Measurements from ENCODE around the gene LCP2. TPM values are rescaled to one million over a fixed set of nuclear protein-coding genes. Genes with fewer than 3 reads are reported as not detected.

LCP2 gene
- total RNA-seq, 1 experiment from 2014 or later = not detected

DNA sequence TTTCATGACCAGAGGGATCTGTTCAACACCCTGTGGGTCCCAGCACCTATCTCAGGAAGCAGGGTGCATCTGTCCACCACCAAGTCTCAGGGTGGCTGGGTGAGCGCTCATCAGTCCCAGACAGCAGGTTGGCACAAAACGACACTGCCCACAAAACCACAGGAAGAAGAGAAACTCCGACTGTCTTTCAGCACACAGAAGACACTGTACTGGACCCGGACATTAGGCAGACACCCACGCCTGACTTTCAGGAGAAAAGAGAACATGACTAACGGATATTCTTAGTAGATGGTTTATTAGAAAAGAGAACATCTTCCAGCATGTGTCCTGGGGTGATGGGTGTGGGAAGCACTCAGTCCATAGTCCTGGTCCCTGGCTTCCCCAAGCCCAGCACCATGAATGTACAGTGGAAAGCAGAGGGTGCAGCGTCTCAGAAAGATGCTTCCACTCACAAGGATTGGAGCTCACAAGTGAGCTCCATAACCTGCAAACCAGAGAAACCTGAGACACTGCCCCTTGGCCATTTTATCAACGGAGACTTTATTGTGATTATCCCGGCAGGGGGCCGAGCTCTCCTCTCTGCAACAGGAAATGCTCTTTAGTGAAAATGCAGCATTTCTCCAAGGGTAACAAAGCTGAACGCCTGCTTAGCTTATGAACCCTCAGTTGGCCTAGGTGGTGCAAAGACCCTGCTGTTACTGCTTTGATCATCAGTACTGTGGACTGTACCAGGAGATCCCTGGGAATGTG, 35.8 kb upstream of the LCP2 start:
- TF ChIP-seq, protein P1, sequence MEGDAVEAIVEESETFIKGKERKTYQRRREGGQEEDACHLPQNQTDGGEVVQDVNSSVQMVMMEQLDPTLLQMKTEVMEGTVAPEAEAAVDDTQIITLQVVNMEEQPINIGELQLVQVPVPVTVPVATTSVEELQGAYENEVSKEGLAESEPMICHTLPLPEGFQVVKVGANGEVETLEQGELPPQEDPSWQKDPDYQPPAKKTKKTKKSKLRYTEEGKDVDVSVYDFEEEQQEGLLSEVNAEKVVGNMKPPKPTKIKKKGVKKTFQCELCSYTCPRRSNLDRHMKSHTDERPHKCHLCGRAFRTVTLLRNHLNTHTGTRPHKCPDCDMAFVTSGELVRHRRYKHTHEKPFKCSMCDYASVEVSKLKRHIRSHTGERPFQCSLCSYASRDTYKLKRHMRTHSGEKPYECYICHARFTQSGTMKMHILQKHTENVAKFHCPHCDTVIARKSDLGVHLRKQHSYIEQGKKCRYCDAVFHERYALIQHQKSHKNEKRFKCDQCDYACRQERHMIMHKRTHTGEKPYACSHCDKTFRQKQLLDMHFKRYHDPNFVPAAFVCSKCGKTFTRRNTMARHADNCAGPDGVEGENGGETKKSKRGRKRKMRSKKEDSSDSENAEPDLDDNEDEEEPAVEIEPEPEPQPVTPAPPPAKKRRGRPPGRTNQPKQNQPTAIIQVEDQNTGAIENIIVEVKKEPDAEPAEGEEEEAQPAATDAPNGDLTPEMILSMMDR (IDR thresholded peaks at IDR 0.05; ENCODE audit: insufficient read depth in 1 of 2, low read depth in 1 of 2, low read length in 1 of 2, severe bottlenecking in 1 of 2, unreplicated experiment in 1 of 2) = no peak
- ChIA-PET CTCF (no interaction called here), POLR2A (no interaction called here)
- Mint-ChIP-seq H3K27me3 (ENCODE audit: insufficient read depth, unreplicated experiment) (peaks cover 13% of the 10 kb centered on the region), H3K27ac (ENCODE audit: unreplicated experiment) (no peak overlapping the region), H3K4me1 (ENCODE audit: low read depth, unreplicated experiment) (no peaks in the 10 kb centered on the region), H3K36me3 (ENCODE audit: insufficient read depth, unreplicated experiment) (no peaks in the 10 kb centered on the region), H3K9me3 (ENCODE audit: unreplicated experiment) (no peaks in the 10 kb centered on the region), H3K4me3 (ENCODE audit: unreplicated experiment) (no peak overlapping the region)
- intact Hi-C loops (cut with micrococcal nuclease; ENCODE audit: unreplicated experiment) = no loop called here
- Histone ChIP-seq H3K4me1 (no peaks in the 10 kb centered on the region), H3K4me3 (ENCODE audit: low read depth, low read length) (no peak overlapping the region), H3K27me3 (replicated peaks; ENCODE audit: control insufficient read depth, insufficient read depth, low read length) (no peaks in the 10 kb centered on the region; the same call in 1 of the 2 replicates), H3K36me3 (ENCODE audit: control insufficient read depth, insufficient read depth, low read length) (no peaks in the 10 kb centered on the region), H3K9me3 (no peaks in the 10 kb centered on the region)
- BruUV-seq (replicated peaks) = no TSS peak
- DNase-seq = peak in 1 of 2 experiments; percentile 2

- H3K27ac Mint-ChIP-seq (ENCODE audit: unreplicated experiment) = no peak overlapping the region
Observed at GRCh38 chr5:170332058-170332457, 34.5 kb upstream of the LCP2 start.

DNA sequence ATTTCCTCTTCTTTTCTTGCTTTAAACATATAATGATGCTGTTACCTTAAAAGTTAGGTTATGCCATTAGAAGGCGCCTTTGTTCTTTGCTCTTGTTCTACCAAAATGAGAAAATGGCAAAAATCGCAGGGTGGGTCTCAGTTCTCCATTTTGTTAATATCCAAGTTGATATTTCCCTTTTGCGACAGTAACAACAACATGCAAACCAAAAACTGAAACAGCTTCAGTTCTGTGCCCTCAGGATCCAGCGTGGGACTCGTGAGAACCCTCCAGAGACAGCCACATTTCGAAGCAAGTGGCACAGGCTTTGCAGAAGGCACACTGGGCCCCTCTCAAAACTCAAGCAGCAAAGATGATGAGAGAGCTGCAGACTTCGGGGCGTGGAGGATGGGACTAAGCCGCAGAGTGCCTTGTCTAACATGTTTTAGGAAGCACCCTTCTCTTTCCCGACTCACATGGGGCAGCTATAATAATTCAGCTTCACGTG, 33.0 kb upstream of the LCP2 start:
- intact Hi-C loops (cut with micrococcal nuclease; ENCODE audit: unreplicated experiment) = no loop called here
- Mint-ChIP-seq H3K9me3 (ENCODE audit: unreplicated experiment) (no peaks in the 10 kb centered on the region), H3K27me3 (ENCODE audit: insufficient read depth, unreplicated experiment) (peaks cover 8% of the 10 kb centered on the region), H3K27ac (ENCODE audit: unreplicated experiment) (no peak overlapping the region), H3K36me3 (ENCODE audit: insufficient read depth, unreplicated experiment) (no peaks in the 10 kb centered on the region), H3K4me3 (ENCODE audit: unreplicated experiment) (no peak overlapping the region), H3K4me1 (ENCODE audit: low read depth, unreplicated experiment) (no peaks in the 10 kb centered on the region)
- H3K27me3 ChIP-seq (replicated peaks; ENCODE audit: control insufficient read depth, insufficient read depth, low read length) = no peaks in the 10 kb centered on the region
- DNase-seq = peak in 1 of 2 experiments; percentile 3
- CTCF ChIA-PET = no interaction called here
- H3K4me3 ChIP-seq (ENCODE audit: low read depth, low read length) = no peak overlapping the region
- no peaks in the 10 kb centered on the region for H3K9me3 ChIP-seq
- POLR2A ChIA-PET = no interaction called here
- TF ChIP-seq, protein P1 (IDR thresholded peaks at IDR 0.05; ENCODE audit: insufficient read depth in 1 of 2, low read depth in 1 of 2, low read length in 1 of 2, severe bottlenecking in 1 of 2, unreplicated experiment in 1 of 2) = no peak
- H3K4me1 ChIP-seq = no peaks in the 10 kb centered on the region
- H3K36me3 ChIP-seq (ENCODE audit: control insufficient read depth, insufficient read depth, low read length) = no peaks in the 10 kb centered on the region
- no TSS peak for BruUV-seq (replicated peaks)

More at GRCh38 chr5:170332058-170332457, 34.5 kb upstream of the LCP2 start:
- no peak overlapping the region for H3K4me3 ChIP-seq (ENCODE audit: low read depth, low read length)
- no peaks in the 10 kb centered on the region for H3K27me3 ChIP-seq (replicated peaks; ENCODE audit: control insufficient read depth, insufficient read depth, low read length)
- intact Hi-C loops (cut with micrococcal nuclease; ENCODE audit: unreplicated experiment) = no loop called here
- no peaks in the 10 kb centered on the region for H3K9me3 Mint-ChIP-seq (ENCODE audit: unreplicated experiment)
- H3K4me1 Mint-ChIP-seq (ENCODE audit: low read depth, unreplicated experiment) = no peaks in the 10 kb centered on the region
- H3K4me1 ChIP-seq = no peaks in the 10 kb centered on the region
- no peaks in the 10 kb centered on the region for H3K9me3 ChIP-seq
- no peak for DNase-seq
- ChIA-PET CTCF (no interaction called here), POLR2A (no interaction called here)
- no peaks in the 10 kb centered on the region for H3K36me3 ChIP-seq (ENCODE audit: control insufficient read depth, insufficient read depth, low read length)
- H3K36me3 Mint-ChIP-seq (ENCODE audit: insufficient read depth, unreplicated experiment) = no peaks in the 10 kb centered on the region
- no peak overlapping the region for H3K4me3 Mint-ChIP-seq (ENCODE audit: unreplicated experiment)
- BruUV-seq (replicated peaks) = no TSS peak
- peaks cover 13% of the 10 kb centered on the region for H3K27me3 Mint-ChIP-seq (ENCODE audit: insufficient read depth, unreplicated experiment)
- TF ChIP-seq, protein P1 (IDR thresholded peaks at IDR 0.05; ENCODE audit: insufficient read depth in 1 of 2, low read depth in 1 of 2, low read length in 1 of 2, severe bottlenecking in 1 of 2, unreplicated experiment in 1 of 2) = no peak
